ENCODE measurements around the gene ST6GALNAC3.
"Not testable (repeated sequence)": the region's sequence is repeated elsewhere in the genome, so short reads cannot be mapped to it uniquely, and the experiment has no call there.

Gene ST6GALNAC3

DNA sequence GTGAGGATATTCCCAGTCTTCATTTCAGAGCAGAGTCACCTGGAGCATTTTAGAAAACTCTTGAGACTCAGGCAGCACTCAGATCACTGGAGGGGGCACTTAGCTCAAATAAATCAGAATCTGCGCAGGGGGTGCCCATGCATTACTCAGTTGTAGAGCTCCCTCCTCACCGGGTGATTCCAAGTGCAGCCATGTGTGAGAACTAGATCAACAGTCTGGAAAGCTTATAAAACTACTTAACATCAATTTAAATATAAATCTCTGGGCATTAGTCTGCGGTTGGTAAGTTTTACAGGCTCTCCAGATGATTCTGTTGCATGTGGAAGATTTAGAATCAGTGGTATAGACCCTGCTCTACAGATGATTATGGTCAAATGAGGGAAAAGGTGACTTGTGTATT, 128.6 kb downstream of the ST6GALNAC3 start:
- peak; percentile 85 for DNase-seq

DNA sequence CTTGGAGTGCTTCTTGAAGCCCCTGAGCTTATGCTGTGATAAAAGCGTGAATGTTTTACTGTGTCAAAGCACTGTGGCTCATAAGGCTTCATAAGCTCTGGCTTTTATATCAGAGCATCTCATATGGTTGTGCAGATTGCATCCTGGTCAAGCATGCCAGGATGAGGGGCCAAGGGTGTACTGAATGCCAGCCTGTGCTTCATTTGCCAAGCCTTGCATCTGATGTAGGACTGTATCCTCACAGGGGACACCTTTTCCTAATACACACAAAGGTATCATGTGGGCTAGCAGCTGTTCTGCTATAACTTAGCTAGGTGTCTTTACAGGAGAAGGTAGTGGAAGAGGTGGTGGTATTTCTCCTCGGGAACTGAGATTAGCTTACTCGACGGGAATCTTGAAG, 134.7 kb downstream of the ST6GALNAC3 start:
- DNase-seq = no peak

DNA sequence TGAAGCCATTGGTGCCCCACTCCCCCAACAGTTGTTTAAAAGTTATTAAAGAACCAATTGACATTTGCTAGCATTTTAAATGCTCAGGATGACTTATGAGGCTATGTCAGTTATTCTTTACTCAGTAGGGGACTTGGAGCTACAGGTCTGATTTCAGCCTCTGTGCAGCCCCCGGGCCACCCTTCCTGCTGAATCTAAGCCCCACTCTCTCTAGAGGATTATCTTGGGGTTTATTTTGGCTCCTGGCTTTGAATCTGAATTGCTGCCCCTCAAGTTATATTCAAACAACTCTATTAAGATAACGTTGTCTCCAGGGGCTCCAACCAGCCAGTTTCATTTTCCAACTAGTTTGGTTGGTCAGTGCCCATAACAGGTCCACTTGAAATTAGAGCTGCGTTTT, 135.1 kb downstream of the ST6GALNAC3 start:
- DNase-seq = no peak

DNA sequence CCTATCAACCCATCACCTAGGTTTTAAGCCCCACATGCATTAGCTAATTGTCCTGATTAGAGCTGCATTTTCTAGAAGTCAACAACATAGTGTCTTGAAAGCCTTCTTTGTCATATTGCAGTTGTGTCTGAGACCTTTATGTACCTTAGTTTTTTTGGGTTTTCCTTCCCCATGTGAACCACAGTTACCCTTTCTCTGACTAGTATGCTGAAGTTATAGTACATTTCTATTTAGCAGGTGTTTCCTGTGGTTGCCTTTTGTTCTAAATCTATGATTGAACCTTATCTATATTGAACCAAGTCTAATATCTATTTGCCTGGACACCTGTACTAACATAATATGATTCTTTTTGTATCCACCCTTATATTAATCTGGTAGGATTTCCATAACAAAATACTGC, 135.6 kb downstream of the ST6GALNAC3 start:
- DNase-seq = no peak

DNA sequence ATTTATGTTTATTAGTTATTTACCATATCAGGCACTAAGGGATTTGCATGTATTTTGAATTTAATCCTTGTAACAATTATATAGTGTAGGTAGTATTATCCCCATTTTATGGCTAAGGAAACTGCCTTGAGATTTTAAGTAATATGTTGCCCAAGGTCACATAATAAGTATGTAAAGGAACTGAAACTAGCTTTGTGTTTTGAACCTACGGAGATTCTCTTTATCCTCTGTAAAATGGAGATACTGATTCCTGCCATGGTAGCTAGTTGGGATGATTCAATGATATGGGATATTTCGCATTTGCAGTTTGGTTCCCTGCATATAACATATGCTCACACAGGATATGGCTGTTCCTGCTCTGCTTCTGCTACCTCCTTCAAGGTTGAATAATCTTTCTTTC, 144.3 kb downstream of the ST6GALNAC3 start:
- DNase-seq = no peak

DNA sequence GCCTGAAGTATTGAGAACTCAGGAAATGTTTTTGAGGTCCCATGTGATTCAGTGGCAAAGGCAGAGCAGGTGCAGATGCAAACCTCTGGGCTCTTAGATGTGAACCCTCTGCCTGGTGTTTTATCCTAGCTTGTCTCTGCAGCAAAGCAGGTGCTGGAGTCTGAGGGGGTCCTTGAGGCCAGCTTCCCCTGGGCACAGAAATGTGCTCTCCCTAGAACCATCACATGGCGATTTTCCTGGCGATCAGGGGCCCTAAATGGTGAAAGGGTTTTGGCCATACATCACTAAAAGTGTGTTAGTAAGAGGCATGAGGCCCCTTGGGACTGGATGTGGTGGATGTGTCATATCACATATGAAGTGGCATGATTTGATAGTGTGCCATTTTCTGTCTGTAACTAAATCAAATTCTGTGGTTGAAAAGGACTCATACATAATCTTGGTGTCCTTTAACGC, 144.8 kb downstream of the ST6GALNAC3 start:
- no peak for DNase-seq

DNA sequence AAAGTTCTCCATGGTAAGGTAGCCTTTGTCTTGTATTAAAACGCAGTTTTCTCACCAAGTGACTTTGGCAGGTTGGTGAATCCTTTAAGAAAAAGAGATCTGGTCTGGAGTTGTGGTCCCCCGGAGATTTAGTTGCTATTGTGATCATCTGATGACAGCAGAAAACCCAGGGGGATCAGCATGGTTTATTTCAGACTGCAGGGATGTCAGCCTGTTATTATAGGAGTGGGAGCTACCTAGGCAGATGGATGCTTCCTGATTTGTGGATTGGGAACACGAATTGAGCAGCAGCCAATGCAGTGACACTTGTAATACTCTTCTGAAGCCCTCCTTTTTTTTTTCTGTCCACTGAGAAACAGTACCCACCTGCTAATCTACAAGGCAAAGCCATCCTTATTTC, 150.2 kb downstream of the ST6GALNAC3 start:
- DNase-seq = no peak

DNA sequence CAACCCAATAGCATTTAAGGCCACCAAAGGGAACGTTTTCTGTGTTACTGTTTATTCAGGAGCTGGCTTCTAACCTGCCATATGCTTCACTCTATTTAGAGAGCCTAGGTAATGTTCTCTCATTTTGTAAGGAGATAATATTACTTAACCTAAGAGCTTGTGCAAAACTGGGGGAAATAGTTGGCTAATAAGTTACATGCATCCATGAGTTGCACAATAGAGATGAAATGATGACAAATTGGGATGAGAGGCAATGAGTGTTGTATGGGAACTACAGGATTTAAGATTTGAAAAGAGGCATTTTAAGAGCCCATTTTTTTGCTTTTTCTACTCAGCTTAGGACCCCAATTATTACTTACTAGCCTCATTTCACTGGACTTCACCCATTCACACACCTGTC, 151.0 kb downstream of the ST6GALNAC3 start:
- DNase-seq = no peak

DNA sequence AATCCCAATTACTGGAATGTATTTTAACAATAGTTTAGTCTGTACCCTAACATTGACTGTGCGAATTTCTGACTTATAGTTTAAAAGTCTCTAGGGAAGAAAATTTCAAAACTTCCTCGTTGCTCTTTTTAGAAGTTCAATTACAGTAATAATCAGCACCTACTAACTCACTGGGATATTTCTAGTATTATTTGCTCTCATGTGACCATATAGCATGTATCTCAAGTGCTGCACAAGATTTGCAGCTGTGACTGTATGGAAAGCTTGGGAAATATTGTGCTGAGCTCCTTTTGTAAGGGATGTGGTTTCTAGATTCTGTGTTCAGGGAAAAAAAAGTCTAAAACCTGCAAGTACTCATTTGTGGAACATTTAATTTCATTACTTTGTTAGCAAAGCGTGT, 153.1 kb downstream of the ST6GALNAC3 start:
- peak; percentile 14 for DNase-seq

DNA sequence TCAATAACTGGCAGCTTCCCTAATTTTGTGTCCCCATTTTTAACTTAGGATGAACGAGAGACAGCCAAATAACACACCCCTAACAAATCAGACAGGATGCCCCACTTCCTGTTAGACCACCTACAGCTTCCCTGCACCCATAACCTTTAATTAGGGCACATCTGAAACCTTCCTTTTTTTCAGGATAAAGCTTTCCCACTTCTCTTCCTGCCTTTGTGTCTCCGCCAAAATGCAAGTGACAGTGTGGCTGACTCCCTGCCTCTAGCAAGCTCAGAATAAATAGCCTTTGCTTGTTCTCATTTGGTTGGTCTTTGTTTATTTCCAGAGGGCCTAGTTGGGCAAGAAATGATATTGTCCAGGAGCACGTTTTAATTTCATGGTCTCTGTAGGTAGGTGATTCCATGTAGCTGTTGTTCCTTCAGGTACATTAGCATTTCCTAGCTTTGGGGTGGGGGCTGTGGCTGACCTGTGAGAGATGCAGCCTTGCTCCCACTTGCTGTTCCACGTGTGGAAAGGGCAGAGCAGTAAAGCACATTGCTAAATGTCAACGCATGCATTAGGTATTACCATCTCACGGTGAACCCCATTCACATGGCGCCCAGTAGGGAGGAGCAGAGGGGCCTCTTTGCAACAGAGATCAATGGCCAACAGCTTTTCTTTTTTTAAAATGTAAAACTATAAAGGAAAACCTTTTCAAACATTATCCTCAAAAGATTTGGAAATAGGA, 154.9 kb downstream of the ST6GALNAC3 start:
- DNase-seq = no peak

DNA sequence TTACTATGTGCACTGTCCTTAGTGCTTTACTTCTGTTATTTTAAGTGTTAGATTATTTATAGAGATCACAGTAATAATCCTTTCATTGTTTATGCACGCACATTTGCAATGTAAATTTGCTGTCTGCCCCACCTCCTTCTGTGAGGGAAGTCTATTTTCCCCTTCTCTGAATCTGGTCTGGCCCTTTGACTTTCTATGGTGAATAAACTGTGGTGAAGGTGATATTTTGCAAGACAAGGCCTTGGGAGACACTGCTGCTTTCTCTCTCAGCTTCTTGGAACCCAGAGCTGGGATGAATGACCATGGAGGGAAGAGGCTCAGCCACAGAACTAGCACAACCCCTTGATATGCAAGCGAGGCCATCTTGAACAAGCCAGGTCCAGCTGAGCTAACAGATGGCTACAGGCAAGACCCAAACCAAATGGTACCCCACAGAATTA, 156.3 kb downstream of the ST6GALNAC3 start:
- no peak for DNase-seq

DNA sequence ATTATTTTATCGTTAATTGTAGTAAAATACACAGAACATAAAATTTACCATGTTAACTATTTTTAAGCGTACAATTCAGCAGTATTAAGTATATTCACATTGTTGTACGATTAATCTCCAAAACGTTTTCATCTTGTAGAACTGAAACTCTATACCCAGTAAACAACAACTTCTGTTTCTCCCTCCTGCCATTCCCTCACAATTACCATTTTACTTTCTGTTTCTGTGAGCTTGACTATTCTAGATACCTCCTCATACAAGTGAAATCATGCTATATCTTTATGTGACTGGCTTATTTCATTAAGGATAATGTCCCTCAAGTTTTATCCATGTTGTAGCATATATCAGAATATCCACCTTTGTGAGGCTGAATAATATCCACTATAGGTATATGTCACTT, 156.8 kb downstream of the ST6GALNAC3 start:
- DNase-seq = no peak

DNA sequence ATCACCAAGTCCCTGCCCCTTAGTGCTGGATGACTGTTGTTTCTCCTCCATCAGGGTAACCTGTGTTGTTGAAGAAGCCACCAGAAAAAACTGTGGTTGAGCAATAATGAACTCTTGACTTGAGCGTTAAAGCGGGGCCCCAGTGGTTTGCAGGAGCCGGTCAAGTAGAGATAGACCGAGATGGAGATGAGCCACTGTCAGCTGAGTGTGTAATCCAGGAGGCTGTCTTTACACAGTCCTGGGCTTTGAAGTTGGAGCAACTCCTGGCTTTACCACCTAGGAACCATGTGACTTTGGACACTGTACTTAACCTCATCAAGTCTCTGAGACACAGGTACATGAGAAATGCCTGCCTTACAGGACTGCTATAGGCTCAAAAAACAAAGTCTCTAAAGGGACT, 158.1 kb downstream of the ST6GALNAC3 start:
- no peak for DNase-seq

DNA sequence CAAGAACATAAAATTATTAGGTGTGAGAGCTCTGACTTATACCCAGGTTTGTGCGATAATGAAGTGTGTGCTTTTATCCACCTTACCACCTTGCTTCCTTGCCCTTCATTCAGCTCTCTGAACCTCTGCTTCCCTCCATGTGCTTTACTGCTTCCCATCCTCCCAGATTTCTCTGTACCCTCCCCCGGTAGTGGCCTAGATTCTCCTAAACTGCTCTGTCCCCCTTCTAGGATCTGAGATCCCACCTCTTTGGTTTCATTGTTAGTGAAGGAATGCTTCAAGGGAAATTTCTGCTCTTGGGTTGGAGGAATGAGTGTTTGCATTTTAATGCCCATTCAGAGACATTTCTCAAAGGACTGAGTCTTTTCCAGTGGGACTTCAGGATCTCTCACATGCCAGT, 159.5 kb downstream of the ST6GALNAC3 start:
- no peak for DNase-seq

DNA sequence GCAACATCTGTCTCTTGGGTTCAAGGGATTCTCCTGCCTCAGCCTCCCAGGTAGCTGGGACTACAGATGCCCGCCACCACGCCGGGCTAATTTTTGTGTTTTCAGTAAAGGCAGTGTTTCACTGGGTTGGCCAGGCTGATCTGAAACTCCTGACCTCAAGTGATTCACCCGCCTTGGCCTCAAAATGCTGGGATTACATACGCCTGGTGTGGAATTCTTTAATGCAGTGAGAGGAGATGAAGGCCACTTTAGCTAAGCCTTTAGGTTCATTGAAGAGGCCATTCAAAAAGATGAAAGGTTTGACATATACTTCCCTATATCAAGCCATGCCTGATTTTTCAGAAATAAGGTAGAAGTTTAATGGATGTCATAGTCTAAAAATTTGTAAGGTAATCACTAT, 162.7 kb downstream of the ST6GALNAC3 start:
- DNase-seq = no peak

DNA sequence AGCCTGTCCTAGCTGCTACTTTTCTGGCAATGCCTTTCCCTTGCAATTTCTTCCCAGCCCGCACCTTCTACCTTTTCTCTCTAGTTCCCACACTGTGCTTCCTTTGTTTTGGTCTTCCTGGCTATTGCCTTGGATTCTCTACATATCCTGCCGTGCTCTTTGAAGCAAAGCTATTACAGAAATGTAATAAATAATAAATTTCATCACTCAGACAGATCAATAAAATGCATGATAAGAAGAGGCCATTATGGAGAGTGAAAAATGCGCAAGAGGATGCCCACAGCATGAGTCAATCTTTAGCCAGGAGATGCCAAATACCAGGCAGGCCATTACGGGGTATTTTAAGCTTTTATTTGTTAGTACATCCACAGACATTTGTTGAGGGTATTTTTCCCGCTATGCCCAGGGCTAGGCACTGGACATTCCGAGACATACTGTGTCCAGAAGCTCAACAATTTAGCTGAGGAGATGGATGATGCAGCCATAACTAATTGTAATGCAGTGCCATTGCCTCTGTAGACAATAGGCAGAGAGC, 163.6 kb downstream of the ST6GALNAC3 start:
- no peak for DNase-seq

DNA sequence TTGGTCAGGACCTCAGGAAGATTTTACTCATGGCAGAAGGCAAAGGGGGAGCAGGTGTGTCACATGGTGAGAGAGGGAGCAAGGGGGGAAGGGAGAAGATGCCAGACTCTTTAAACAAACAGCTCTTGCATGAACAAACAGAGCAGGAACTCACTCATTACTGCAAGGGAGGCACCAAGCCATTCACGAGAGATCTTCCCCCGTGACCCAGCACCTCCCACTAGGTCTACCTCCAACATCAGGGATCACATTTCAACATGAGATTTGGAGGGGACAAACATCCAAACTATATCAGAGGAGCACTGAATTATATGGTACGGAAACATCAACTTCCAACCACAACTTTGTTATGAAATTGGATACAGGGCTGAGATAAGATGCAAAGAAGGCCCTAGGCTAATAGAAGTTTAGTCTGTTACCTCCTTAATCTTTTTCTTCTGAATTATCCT, 164.9 kb downstream of the ST6GALNAC3 start:
- DNase-seq = no peak

DNA sequence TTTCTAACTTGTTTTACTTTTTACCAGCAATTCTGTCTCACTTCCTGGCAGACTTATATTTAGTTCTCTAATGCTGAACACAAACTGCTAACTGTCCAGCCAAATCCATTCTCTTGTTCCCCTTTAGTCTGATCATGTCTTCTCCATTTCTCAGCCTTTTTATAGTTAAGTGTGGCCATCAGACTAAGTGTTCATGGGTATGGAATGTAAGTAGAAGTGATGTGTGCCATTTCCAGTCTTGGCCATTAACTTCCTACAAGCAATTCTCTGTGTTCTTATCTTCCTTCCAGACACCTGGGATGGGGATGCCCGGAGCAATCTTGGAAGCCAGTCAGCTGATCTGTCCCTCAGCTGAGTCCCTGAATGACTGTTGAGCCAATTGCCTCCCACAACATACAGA, 165.8 kb downstream of the ST6GALNAC3 start:
- no peak for DNase-seq

DNA sequence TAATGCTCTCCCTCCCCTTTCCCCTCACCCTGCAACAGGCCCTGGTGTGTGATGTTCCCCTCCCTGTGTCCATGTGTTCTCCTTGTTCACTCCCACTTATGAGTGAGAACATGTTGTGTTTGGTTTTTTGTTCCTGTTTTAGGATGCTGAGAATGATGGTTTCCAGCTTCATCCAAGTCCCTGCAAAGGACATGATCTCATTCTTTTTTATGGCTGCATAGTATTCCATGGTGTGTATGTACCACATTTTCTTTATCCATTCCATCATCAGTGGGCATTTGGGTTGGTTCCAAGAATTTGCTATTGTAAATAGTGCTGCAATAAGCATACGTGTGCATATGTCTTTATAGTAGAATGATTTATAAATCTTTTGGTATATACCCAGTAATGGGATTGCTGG, 168.0 kb downstream of the ST6GALNAC3 start:
- not testable (repeated sequence) for DNase-seq

DNA sequence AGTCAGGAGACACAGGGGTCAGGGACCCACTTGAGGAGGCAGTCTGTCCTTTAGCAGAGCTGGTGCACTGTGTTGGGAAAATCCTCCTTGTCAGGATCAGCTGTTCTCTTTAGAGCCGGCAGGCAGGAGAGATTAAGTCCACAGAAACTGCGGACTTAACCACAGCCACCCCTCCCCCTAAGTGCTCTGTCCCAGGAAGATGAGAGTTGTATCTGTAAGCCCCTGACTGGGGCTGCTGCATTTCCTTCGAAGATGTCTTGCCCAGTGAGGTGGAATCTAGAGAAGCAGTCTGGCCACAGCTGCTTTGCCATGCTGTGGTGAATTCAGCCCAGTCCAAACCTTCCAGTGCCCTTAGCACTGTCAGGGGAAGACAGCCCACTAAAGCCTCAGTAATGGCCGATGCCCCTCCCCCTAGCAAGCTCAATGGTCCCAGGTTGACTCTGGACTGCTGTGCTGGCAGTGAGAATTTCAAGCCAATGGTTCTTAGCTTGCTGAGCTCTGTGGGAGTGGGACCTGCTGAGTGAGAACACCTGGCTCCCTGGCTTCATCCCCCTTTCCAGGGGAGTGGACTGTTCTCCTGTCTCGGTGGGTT, 172.8 kb downstream of the ST6GALNAC3 start:
- DNase-seq = no peak

DNA sequence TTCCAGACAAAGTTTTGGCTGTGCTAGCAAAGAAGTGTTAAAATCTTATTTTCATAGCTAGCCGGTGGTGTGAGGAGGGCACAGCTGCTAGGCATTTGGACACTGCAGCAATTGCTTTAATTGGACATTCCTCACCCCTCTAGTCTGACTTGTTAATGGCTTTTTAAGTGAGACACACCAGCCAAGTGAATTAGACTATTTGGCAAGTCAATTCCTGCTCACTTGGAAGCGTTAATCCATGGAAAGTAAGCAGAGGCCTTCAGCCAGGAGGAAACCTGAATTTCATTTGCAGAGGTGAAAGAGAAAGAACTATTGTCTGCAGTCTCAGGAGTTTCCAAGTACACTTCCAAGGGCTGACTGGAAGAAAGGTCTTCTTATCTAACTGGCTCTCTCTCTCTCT, 175.7 kb downstream of the ST6GALNAC3 start:
- no peak for DNase-seq

DNA sequence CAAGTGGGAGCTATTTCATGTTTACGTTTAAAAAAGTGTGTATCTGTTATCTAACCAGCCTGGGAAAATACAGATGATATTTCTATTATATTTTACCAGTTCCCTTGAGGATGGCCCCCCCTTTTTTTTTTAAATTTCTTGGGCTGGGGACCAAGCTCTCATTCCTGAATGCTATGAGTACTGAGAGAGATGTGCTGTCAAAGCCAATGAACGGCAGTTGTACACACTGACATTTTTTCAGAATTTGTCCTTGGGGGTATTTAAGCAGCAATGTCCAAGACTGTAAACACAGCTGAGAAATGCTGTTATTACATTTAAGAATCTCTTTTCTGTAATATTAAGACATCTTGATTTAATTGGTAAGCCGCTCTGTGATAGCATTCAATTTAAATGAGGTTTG, 177.9 kb downstream of the ST6GALNAC3 start:
- no peak for DNase-seq

DNA sequence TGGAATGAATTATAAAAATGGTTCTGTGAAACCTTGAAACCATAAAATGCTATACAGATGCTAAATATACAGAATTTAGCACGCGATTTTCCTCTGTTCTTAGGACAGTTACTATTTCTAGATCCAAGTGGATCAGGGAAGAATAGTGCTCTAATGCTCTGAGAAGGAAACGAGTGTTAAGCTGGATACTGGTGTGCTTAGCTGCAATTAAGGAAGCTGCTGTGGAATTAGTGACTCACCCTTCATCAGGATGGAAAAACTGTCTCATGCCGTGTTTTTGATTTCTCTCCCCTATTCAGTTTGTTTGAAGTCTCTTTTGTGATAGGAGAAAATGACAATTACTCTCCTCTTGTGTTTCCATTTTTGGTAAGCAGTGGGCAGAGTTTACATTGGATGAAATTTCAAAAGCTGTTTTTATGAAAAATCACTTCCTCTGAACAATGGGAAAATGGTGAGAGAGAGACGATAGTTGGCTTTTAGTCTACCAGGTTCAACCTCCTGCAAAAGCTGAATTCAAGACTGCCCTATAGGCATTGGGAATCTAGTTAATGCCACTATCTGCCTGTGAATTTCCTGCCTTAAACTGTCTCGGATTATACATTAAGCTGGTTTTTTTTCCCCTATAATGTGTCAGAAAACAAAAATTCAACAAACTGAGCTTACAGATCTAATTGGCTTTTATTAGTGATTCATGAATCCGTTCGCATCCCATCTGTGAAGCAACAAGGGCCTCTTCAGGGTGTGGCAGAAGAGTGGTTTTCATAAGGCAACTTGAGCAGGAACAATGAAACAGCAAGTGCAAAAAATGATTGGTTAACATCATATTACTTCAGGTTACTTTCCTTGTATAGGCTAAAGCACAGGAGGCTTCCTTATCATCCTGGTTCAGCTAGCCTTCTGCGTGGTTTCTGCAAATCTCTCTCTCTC, 179.8 kb downstream of the ST6GALNAC3 start:
- DNase-seq = no peak
